Lower leg skin (tissue), 4 donors: ENCODE measurements around the gene SPATA33. TPM values are rescaled to one million over a fixed set of nuclear protein-coding genes. Genes with fewer than 3 reads are reported as not detected.
A peak's percentile ranks its signal among the peaks of the same experiment; 100 is the strongest.

ENCODE experiments used
- DNase-seq, 2 donors: peaks; one replicate each; pipeline ENCODE4 v3.0.0-alpha.2; 2019; ENCODE audit warnings: low spot score in 2 of 2
- H3K4me3 ChIP-seq: fragments of 200-600 bp; sonication (generic); 2 replicates; pipeline ENCODE4 v1.5.1; 2017; ENCODE audit warnings: mild to moderate bottlenecking, low read depth; ENCODE audit not compliant: poor library complexity, severe bottlenecking
- CTCF ChIP-seq, 3 donors: fragments of 450-650 bp; IDR thresholded peaks; one replicate each; pipeline ENCODE4 v1.5.1; 2016; ENCODE audit warnings: antibody characterized with exemption in 3 of 3, mild to moderate bottlenecking in 3 of 3, moderate library complexity in 2 of 3
- POLR2A ChIP-seq, 2 donors: fragments of 450-650 bp; IDR thresholded peaks; one replicate each; pipeline ENCODE4 v1.6.1; 2016 to 2017; ENCODE audit warnings: antibody characterized with exemption in 2 of 2, mild to moderate bottlenecking in 1 of 2, moderate library complexity in 1 of 2
- WGBS, 2 donors: methylation state at CpG; one replicate each; pipeline ENCODE4 v1.1.5; 2018; 5-methylcytosine and 5-hydroxymethylcytosine counted together
- intact Hi-C: fragments of 100-400 bp; cut with DNase I; formaldehyde crosslinking; loops from one replicate; pipeline ENCODE4 v1.15.0; 2023; ENCODE audit warnings: low total_unique reads
- total RNA-seq, 4 donors: library from RNA; depleted of rRNA; stranded (reverse); fragments of >200 nt; gene quantifications; one replicate each; pipeline ENCODE4 v1.1.0, GENCODE V29; 2016

SPATA33 gene
- total RNA-seq, 4 donors from 2014 or later: 1.1 to 4.1 (median 2.5) TPM

DNA sequence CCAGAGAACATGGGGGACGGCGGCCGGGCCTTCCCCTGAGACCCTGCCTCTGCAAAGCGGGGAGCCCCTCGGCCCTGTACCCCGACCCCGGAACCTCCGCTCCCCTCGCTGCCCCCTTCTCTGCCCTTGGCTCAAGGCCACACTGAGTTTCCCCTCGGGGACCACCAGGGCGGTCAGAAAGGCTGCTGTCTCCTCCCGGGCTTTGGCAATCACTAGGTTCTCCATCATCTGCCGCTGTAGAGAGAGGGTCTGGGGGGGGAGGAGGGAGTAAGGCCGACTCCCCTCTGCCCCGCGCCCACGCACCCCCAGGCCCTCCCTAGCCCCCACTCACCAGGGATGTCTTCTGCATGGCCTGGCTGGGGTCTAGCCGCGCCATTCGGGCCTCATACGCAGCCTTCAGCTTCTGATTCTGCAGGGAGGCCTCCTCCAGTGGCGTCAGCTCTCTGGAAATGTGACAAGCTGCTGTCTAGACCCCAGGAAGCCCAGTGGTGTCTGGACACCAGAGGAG is 54.7 kb downstream of the SPATA33 start:
- WGBS, 2 donors: 4 to 12% methylated on average over 13 to 22 of the region's 22 CpGs
- intact Hi-C loops: no loop called here
- DNase-seq: no peak
- no peak for TF ChIP-seq POLR2A (IDR thresholded peaks at IDR 0.05)
- no peak for TF ChIP-seq CTCF (IDR thresholded peaks at IDR 0.05)
- H3K4me3 ChIP-seq: peak overlapping the region; percentile 12

- no peak overlapping the region for H3K4me3 ChIP-seq
- WGBS, 2 donors: 92 to 94% methylated on average over 15 of the region's 15 CpGs
- DNase-seq: no peak
- intact Hi-C loops: no loop called here
- no peak for TF ChIP-seq POLR2A (IDR thresholded peaks at IDR 0.05)
- TF ChIP-seq CTCF (IDR thresholded peaks at IDR 0.05): no peak
Observed at GRCh38 chr16:89716493-89716892, 58.9 kb downstream of the SPATA33 start.

- no peak for DNase-seq
- intact Hi-C loops: no loop called here
- H3K4me3 ChIP-seq: no peak overlapping the region
- 89 to 93% methylated on average over 22 to 27 of the region's 29 CpGs for WGBS, 2 donors
- TF ChIP-seq CTCF (IDR thresholded peaks at IDR 0.05) (no peak), POLR2A (IDR thresholded peaks at IDR 0.05) (no peak)
Observed at GRCh38 chr16:89716916-89717687, 59.5 kb downstream of the SPATA33 start.

GRCh38 chr16:89717688-89718505 is 60.3 kb downstream of the SPATA33 start:
- no peak overlapping the region for H3K4me3 ChIP-seq
- WGBS, 2 donors: 78 to 82% methylated on average over 24 of the region's 24 CpGs
- intact Hi-C loops: no loop called here
- TF ChIP-seq CTCF (IDR thresholded peaks at IDR 0.05): no peak
- no peak for TF ChIP-seq POLR2A (IDR thresholded peaks at IDR 0.05)
- DNase-seq: no peak

Other genes starting within 250 kb of the SPATA33 start
- gene ANKRD11, start 167.3 kb upstream of the SPATA33 start, total RNA-seq: 100 to 1,000 TPM in 2 of 4 donors, 10 to 100 TPM in 2; 75.6 to 183 (median 108) TPM
- gene SPG7, start 149.4 kb upstream of the SPATA33 start, total RNA-seq: 100 to 1,000 TPM in 1 of 4 donors, 10 to 100 TPM in 3; 79.0 to 156 (median 92.3) TPM
- over 10,000 TPM in 2 of 4 donors, 1,000 to 10,000 TPM in 2; 8,523 to 25,229 (median 9,742) TPM for gene RPL13, start 97.2 kb upstream of the SPATA33 start, total RNA-seq
- 1 to 10 TPM; 1.1 to 3.3 (median 2.5) TPM for gene CPNE7, start 82.1 kb upstream of the SPATA33 start, total RNA-seq
- gene DPEP1, start 44.2 kb upstream of the SPATA33 start, total RNA-seq: 1 to 10 TPM in 2 of 4 donors, not detected in 2; 1.7 to 3.7 TPM
- gene CHMP1A, start 128 bp upstream of the SPATA33 start, total RNA-seq: 100 to 1,000 TPM in 1 of 4 donors, 10 to 100 TPM in 3; 78.3 to 141 (median 91.1) TPM
- 10 to 100 TPM; 34.6 to 69.1 (median 40.9) TPM for gene CDK10, start 28.9 kb downstream of the SPATA33 start, total RNA-seq
- gene SPATA2L, start 43.9 kb downstream of the SPATA33 start, total RNA-seq: 10 to 100 TPM; 18.3 to 34.6 (median 28.4) TPM
- gene VPS9D1, start 63.1 kb downstream of the SPATA33 start, total RNA-seq: 1 to 10 TPM; 5.8 to 9.8 (median 7.0) TPM
- 10 to 100 TPM; 44.7 to 62.0 (median 52.8) TPM for gene ZNF276, start 63.7 kb downstream of the SPATA33 start, total RNA-seq
- gene FANCA, start 158.8 kb downstream of the SPATA33 start, total RNA-seq: 1 to 10 TPM; 2.0 to 5.6 (median 3.8) TPM
- gene SPIRE2, start 170.6 kb downstream of the SPATA33 start, total RNA-seq: 1 to 10 TPM; 2.0 to 5.9 (median 3.9) TPM
- 100 to 1,000 TPM; 132 to 197 (median 147) TPM for gene TCF25, start 215.8 kb downstream of the SPATA33 start, total RNA-seq